Neutrophil (primary cell): ENCODE results near the gene GADD45G.

Experiments
- H3K27ac ChIP-seq: fragments of 200-600 bp; sonication (generic); 2 replicates; pipeline ENCODE4 v1.5.1; 2016; ENCODE audit warnings: mild to moderate bottlenecking, moderate library complexity
- H3K27me3 ChIP-seq: fragments of 200-600 bp; sonication (generic); 2 replicates; pipeline ENCODE4 v1.6.0; 2016; ENCODE audit warnings: mild to moderate bottlenecking
- H3K36me3 ChIP-seq: fragments of 200-600 bp; sonication (generic); 2 replicates; pipeline ENCODE4 v1.5.1; 2017
- H3K4me1 ChIP-seq, 2 experiments: fragments of 200-600 bp in 1 of 2; sonication (generic) in 1 of 2; 1 replicate in 1 of 2; 2 replicates in 1 of 2; pipeline versions ENCODE4 v1.5.1 to v1.6.1; 2013 to 2016; ENCODE audit warnings: low read depth in 1 of 2, low read length in 1 of 2, mild to moderate bottlenecking in 1 of 2, moderate library complexity in 1 of 2; ENCODE audit not compliant: control insufficient read depth in 1 of 2, insufficient read depth in 1 of 2
- H3K4me3 ChIP-seq, 2 experiments: fragments of 200-600 bp in 1 of 2; sonication (generic) in 1 of 2; 1 replicate in 1 of 2; 2 replicates in 1 of 2; pipeline ENCODE4 v1.5.1; 2013 to 2016; ENCODE audit warnings: low read depth in 1 of 2, low read length in 1 of 2, mild to moderate bottlenecking in 1 of 2, moderate library complexity in 1 of 2
- H3K9me3 ChIP-seq: fragments of 200-600 bp; sonication (generic); 2 replicates; pipeline ENCODE4 v1.5.1; 2016
- TF ChIP-seq, protein P1 (sequence below): fragments of 200-600 bp; sonication (generic); IDR thresholded peaks from 2 replicates; pipeline ENCODE4 v1.5.1; 2016; ENCODE audit warnings: antibody characterized with exemption

Gene GADD45G

GRCh38 chr9:89594811-89595550 is 9.8 kb upstream of the GADD45G start:
- H3K4me3 ChIP-seq, result no peak overlapping the region
- H3K4me1 ChIP-seq, result no peaks in the 10 kb centered on the region
- no peaks in the 10 kb centered on the region for H3K36me3 ChIP-seq
- no peaks in the 10 kb centered on the region for H3K27me3 ChIP-seq
- H3K9me3 ChIP-seq, result no peaks in the 10 kb centered on the region
- TF ChIP-seq, protein P1, sequence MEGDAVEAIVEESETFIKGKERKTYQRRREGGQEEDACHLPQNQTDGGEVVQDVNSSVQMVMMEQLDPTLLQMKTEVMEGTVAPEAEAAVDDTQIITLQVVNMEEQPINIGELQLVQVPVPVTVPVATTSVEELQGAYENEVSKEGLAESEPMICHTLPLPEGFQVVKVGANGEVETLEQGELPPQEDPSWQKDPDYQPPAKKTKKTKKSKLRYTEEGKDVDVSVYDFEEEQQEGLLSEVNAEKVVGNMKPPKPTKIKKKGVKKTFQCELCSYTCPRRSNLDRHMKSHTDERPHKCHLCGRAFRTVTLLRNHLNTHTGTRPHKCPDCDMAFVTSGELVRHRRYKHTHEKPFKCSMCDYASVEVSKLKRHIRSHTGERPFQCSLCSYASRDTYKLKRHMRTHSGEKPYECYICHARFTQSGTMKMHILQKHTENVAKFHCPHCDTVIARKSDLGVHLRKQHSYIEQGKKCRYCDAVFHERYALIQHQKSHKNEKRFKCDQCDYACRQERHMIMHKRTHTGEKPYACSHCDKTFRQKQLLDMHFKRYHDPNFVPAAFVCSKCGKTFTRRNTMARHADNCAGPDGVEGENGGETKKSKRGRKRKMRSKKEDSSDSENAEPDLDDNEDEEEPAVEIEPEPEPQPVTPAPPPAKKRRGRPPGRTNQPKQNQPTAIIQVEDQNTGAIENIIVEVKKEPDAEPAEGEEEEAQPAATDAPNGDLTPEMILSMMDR, result no peak
- H3K27ac ChIP-seq, result no peak overlapping the region

- H3K4me1 ChIP-seq, result no peaks in the 10 kb centered on the region
- no peaks in the 10 kb centered on the region for H3K36me3 ChIP-seq
- TF ChIP-seq, protein P1, result no peak
- H3K27me3 ChIP-seq, result no peaks in the 10 kb centered on the region
- no peak overlapping the region for H3K4me3 ChIP-seq
- H3K9me3 ChIP-seq, result no peaks in the 10 kb centered on the region
- H3K27ac ChIP-seq, result no peak overlapping the region
Observed at GRCh38 chr9:89595646-89596045, 9.2 kb upstream of the GADD45G start.

- Histone ChIP-seq H3K27ac (no peak overlapping the region), H3K36me3 (no peaks in the 10 kb centered on the region), H3K27me3 (no peaks in the 10 kb centered on the region), H3K4me1 (no peaks in the 10 kb centered on the region), H3K9me3 (no peaks in the 10 kb centered on the region), H3K4me3 (no peak overlapping the region)
- TF ChIP-seq, protein P1, result no peak
Observed at GRCh38 chr9:89596937-89597555, 7.8 kb upstream of the GADD45G start.

- Histone ChIP-seq H3K36me3 (no peaks in the 10 kb centered on the region), H3K9me3 (no peaks in the 10 kb centered on the region), H3K4me1 (peaks cover 0 to under 1% of the 10 kb centered on the region in 2 experiments), H3K27ac (no peak overlapping the region), H3K4me3 (no peak overlapping the region), H3K27me3 (no peaks in the 10 kb centered on the region)
- TF ChIP-seq, protein P1, result peak; percentile 77
Observed at GRCh38 chr9:89597711-89598362, 7.0 kb upstream of the GADD45G start.

DNA sequence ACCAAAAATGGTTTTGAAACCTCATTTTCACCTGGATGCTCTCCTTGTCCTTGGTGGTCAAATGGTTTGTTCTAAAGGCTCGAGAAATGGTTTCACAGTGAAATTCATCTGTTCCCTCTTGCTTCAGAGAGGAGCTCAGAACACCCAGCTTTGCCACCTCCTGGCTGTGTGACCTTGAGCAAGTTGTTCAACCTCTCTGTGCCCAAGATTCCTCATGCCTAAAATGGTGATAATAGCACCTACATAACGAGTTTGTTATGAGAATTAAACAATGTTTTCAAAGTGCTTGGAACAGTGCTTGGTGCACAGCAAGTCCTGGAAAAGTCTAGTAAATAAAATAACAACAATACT is 6.5 kb upstream of the GADD45G start:
- no peaks in the 10 kb centered on the region for H3K9me3 ChIP-seq
- no peaks in the 10 kb centered on the region for H3K36me3 ChIP-seq
- H3K4me1 ChIP-seq, result peaks cover 5 to 6% of the 10 kb centered on the region in 2 experiments
- H3K27me3 ChIP-seq, result no peaks in the 10 kb centered on the region
- no peak overlapping the region for H3K4me3 ChIP-seq
- H3K27ac ChIP-seq, result no peak overlapping the region
- TF ChIP-seq, protein P1, result no peak
